Ishikawa (cell line): ENCODE results near the gene COL13A1.

Experiments used
- CEBPB ChIP-seq: IDR thresholded peaks from 2 replicates; pipeline ENCODE4 v1.6.1; 2012
- CREB1 ChIP-seq: IDR thresholded peaks from 2 replicates; pipeline ENCODE4 v1.6.1; 2012; ENCODE audit warnings: low read depth
- EGR1 ChIP-seq: IDR thresholded peaks from 2 replicates; pipeline ENCODE4 v1.6.1; 2012
- EP300 ChIP-seq: IDR thresholded peaks from 2 replicates; pipeline ENCODE4 v1.6.1; 2012; ENCODE audit warnings: borderline replicate concordance
- FOXM1 ChIP-seq: IDR thresholded peaks from 2 replicates; pipeline ENCODE4 v1.6.1; 2012; ENCODE audit warnings: low read depth, borderline replicate concordance
- MAX ChIP-seq: IDR thresholded peaks from 2 replicates; pipeline ENCODE4 v1.6.1; 2012
- NFIC ChIP-seq: IDR thresholded peaks from 2 replicates; pipeline ENCODE4 v1.6.1; 2012
- RAD21 ChIP-seq: IDR thresholded peaks from 2 replicates; pipeline ENCODE4 v1.6.1; 2012; ENCODE audit warnings: low read depth
- REST ChIP-seq: IDR thresholded peaks from 2 replicates; pipeline ENCODE4 v1.6.1; 2012; ENCODE audit warnings: low read depth, mild to moderate bottlenecking
- TAF1 ChIP-seq: IDR thresholded peaks from 2 replicates; pipeline ENCODE4 v1.6.1; 2012; ENCODE audit warnings: low read depth, mild to moderate bottlenecking
- TCF12 ChIP-seq: IDR thresholded peaks from 2 replicates; pipeline ENCODE4 v1.6.1; 2012; ENCODE audit warnings: low read depth
- TEAD4 ChIP-seq: IDR thresholded peaks from 2 replicates; pipeline ENCODE4 v1.6.1; 2012
- YY1 ChIP-seq: IDR thresholded peaks from 2 replicates; pipeline ENCODE4 v1.6.1; 2012; ENCODE audit warnings: low read depth
- ZBTB7A ChIP-seq: IDR thresholded peaks from 2 replicates; pipeline ENCODE4 v1.6.1; 2012; ENCODE audit warnings: low read depth
- TF ChIP-seq, protein P1 (sequence below): IDR thresholded peaks from 2 replicates; pipeline ENCODE4 v1.6.1; 2012

Gene COL13A1

DNA sequence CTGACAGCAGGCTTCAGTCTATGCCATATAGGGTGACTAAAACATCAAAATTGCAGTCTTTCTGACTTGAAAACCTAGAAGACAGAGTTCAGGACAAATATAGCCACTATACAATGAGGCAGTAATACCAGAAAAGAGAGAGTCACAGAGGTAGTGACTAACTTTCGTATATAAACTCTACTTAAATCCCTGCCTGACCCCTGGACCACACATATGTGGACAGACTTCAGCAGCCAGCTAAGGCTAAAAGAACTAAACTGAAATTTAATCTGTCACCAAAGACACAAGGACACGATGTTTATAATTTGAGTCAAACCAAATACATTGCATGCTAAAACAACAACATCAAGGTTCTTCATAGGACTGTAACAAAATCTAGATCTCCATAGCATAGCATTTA, 186.4 kb downstream of the COL13A1 start:
- TF ChIP-seq TAF1: no peak
- TF ChIP-seq RAD21: no peak
- TF ChIP-seq REST: no peak
- TF ChIP-seq TEAD4: no peak
- no peak for TF ChIP-seq NFIC
- TF ChIP-seq MAX: no peak
- no peak for TF ChIP-seq FOXM1
- TF ChIP-seq CREB1: no peak
- TF ChIP-seq TCF12: no peak
- TF ChIP-seq CEBPB: no peak
- TF ChIP-seq, protein P1, sequence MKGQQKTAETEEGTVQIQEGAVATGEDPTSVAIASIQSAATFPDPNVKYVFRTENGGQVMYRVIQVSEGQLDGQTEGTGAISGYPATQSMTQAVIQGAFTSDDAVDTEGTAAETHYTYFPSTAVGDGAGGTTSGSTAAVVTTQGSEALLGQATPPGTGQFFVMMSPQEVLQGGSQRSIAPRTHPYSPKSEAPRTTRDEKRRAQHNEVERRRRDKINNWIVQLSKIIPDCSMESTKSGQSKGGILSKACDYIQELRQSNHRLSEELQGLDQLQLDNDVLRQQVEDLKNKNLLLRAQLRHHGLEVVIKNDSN: no peak
- TF ChIP-seq YY1: no peak
- TF ChIP-seq ZBTB7A: no peak
- no peak for TF ChIP-seq EGR1
- no peak for TF ChIP-seq EP300

DNA sequence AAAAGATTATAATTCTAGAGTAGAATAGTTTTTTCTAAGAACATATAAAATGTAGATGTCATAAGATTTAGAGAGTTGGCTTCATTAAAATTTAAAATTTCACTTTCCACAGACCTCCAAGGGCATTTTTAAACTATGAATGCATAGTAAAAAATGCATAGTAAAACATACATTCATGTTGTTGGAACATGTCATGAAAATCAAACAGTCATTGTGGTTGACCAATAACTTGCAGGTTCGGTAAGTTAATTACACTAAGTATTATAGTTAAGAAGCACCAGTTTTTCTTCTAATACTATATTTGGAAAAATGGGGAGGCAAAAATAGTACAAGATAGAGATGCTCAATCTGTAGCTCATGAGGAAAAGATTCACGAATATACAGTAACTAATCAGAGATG, 189.4 kb downstream of the COL13A1 start:
- TF ChIP-seq TEAD4 (no peak), YY1 (no peak), NFIC (no peak), TAF1 (no peak), TCF12 (no peak), MAX (no peak), RAD21 (no peak), FOXM1 (no peak), CREB1 (no peak), ZBTB7A (no peak), CEBPB (no peak), REST (no peak)
- TF ChIP-seq, protein P1: no peak

GRCh38 chr10:69994262-69994661, 192.6 kb downstream of the COL13A1 start:
- no peak for TF ChIP-seq YY1
- TF ChIP-seq, protein P1: peak; percentile 95

- TF ChIP-seq EGR1 (no peak), TAF1 (no peak), NFIC (no peak), RAD21 (no peak), TCF12 (no peak), ZBTB7A (no peak), YY1 (no peak), CREB1 (no peak), TEAD4 (no peak), FOXM1 (no peak), CEBPB (no peak), REST (no peak), MAX (no peak), EP300 (no peak)
- TF ChIP-seq, protein P1: no peak
Observed at GRCh38 chr10:69996611-69997010, 194.9 kb downstream of the COL13A1 start.
